Osteocyte (in vitro differentiated cells): ENCODE results near the gene SPATA31C1. TPM values are rescaled to one million over a fixed set of nuclear protein-coding genes. Genes with fewer than 3 reads are reported as not detected.

Source experiments
- DNase-seq: peaks from one replicate; pipeline ENCODE4 v3.0.0; 2021; ENCODE audit warnings: mixed read lengths; ENCODE audit not compliant: unreplicated experiment; ENCODE audit errors: extremely low spot score
- H3K27ac Mint-ChIP-seq: one replicate; pipeline ENCODE4 v1.8.0; 2021; ENCODE audit warnings: mild to moderate bottlenecking, mixed read lengths; ENCODE audit not compliant: unreplicated experiment
- H3K27me3 Mint-ChIP-seq: one replicate; pipeline ENCODE4 v1.8.0; 2021; ENCODE audit warnings: mixed read lengths; ENCODE audit not compliant: unreplicated experiment
- H3K36me3 Mint-ChIP-seq: one replicate; pipeline ENCODE4 v1.8.0; 2021; ENCODE audit warnings: mixed read lengths; ENCODE audit not compliant: unreplicated experiment
- H3K4me1 Mint-ChIP-seq: one replicate; pipeline ENCODE4 v1.8.0; 2021; ENCODE audit warnings: mixed read lengths; ENCODE audit not compliant: unreplicated experiment
- H3K4me3 Mint-ChIP-seq: one replicate; pipeline ENCODE4 v1.8.0; 2021; ENCODE audit warnings: mild to moderate bottlenecking, moderate library complexity, mixed read lengths; ENCODE audit not compliant: unreplicated experiment
- H3K9me3 Mint-ChIP-seq: one replicate; pipeline ENCODE4 v1.8.0; 2021; ENCODE audit warnings: mixed read lengths; ENCODE audit not compliant: unreplicated experiment
- total RNA-seq: library from RNA; stranded (reverse); gene quantifications from 2 replicates; pipeline ENCODE4 v1.2.1, GENCODE V29; 2021
- TF ChIP-seq, protein P1 (sequence below): fragments of 200-600 bp; sonication (generic); IDR thresholded peaks from 2 replicates; pipeline ENCODE4 v1.5.0; 2021; ENCODE audit warnings: antibody characterized with exemption, mild to moderate bottlenecking, moderate library complexity

Gene SPATA31C1
- total RNA-seq, 1 donor from 2014 or later: not detected

DNA sequence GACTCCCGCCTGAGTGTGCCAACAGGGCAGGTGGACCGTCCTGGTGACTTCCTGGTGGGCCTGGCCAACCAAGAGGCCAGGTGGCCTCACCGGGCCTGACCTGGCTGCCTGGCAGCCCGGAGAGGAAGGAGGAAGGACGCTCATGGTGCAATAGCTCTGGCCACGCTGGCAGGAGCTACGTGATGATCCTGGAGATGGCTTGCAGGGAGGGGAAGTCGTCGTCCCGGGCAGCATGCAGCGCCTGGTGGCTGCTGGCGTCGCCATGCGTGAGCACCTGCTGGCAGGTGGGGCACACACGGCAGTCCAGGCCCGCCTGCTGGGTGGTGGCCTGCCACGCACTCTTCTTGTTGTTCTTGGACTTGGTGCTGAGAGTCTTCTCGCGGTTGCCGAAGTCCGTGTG lies 26.3 kb downstream of the SPATA31C1 start:
- Mint-ChIP-seq H3K4me1 (no peaks in the 10 kb centered on the region), H3K9me3 (no peaks in the 10 kb centered on the region), H3K27ac (no peak overlapping the region), H3K4me3 (no peak overlapping the region), H3K27me3 (peaks cover 26% of the 10 kb centered on the region), H3K36me3 (no peaks in the 10 kb centered on the region)
- TF ChIP-seq, protein P1, sequence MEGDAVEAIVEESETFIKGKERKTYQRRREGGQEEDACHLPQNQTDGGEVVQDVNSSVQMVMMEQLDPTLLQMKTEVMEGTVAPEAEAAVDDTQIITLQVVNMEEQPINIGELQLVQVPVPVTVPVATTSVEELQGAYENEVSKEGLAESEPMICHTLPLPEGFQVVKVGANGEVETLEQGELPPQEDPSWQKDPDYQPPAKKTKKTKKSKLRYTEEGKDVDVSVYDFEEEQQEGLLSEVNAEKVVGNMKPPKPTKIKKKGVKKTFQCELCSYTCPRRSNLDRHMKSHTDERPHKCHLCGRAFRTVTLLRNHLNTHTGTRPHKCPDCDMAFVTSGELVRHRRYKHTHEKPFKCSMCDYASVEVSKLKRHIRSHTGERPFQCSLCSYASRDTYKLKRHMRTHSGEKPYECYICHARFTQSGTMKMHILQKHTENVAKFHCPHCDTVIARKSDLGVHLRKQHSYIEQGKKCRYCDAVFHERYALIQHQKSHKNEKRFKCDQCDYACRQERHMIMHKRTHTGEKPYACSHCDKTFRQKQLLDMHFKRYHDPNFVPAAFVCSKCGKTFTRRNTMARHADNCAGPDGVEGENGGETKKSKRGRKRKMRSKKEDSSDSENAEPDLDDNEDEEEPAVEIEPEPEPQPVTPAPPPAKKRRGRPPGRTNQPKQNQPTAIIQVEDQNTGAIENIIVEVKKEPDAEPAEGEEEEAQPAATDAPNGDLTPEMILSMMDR: no peak
- no peak for DNase-seq

DNA sequence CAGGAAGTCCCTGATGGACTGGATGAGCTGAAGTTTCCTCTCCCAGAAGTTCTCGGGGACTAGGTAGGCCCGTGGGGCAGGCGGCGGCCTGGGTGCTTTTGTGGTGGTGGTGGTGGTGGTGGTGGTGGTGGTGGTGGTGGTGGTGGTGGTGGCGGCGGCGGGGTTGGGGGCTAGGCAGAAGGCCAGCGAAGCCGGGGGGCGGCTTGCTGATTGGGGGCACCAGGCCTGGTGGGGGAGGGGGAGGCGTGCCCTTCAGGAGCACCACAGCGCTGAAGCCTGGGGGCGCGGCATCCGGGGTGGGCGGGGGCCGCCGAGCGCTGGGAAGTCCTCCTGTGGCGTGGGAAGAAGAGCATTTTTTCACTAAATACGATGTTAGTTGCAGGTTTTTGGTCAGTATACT lies 26.9 kb downstream of the SPATA31C1 start:
- Mint-ChIP-seq H3K27me3 (peaks cover 32% of the 10 kb centered on the region), H3K36me3 (no peaks in the 10 kb centered on the region), H3K4me1 (no peaks in the 10 kb centered on the region), H3K9me3 (no peaks in the 10 kb centered on the region), H3K4me3 (no peak overlapping the region), H3K27ac (no peak overlapping the region)
- no peak for DNase-seq
- TF ChIP-seq, protein P1: no peak

DNA sequence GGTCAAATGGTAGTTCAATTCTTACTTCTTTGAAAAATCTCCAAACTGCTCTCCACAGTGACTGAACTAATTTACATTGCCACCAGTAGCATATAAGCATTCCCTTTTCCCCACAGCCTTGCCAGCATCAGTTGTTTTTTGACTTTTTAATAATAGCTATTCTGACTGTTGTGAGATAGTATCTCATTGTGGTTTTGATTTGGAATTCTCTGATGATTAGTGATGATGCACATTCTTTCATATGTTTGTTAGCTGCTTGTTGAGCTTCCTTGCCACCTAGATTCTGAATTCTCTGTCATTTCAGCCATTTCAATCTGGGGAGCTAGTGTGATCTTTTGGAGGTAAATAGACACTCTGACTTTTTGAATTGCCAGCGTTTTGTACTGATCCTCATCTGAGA lies 32.5 kb downstream of the SPATA31C1 start:
- DNase-seq: no peak
- TF ChIP-seq, protein P1: no peak
- Mint-ChIP-seq H3K27ac (no peak overlapping the region), H3K9me3 (peaks cover 9% of the 10 kb centered on the region), H3K4me1 (no peaks in the 10 kb centered on the region), H3K36me3 (no peaks in the 10 kb centered on the region), H3K27me3 (peaks cover 49% of the 10 kb centered on the region), H3K4me3 (no peak overlapping the region)

DNA sequence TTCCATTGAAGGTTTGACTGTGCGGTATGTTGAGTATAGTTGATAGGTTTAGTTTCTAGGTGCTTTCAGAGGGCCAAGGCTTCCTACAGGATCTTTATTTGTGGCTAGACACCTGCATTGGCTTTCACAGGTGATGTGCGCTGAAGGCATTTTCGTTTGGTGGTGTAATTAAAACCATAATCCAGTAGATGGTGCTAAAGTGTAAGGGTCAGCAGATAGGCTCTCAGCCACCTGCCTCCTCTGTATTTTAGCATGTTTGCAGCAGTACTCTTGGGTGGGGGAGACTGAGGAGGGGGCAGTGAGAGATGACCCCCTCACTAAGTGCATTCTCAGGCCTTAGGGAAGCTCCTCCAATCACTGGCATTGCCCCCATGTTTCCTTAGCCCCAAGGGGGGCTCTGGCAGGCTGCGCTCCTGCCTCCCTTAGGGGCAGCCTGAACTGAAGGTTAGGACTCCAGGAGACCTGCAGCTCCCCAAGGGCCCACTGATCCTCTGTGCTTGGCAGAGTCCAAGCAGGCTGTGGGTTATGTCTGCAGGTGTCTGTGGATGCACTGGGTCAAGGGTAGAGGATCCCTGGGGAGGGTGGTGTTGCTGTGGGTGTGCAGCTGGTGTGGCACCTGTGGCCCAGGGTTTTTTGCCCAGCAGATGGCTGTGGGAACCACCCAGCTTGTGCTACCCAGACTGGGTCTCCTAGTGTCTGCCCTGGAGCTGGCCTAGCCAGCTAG lies 33.2 kb downstream of the SPATA31C1 start:
- Mint-ChIP-seq H3K27ac (no peak overlapping the region), H3K36me3 (no peaks in the 10 kb centered on the region), H3K4me3 (no peak overlapping the region), H3K27me3 (peaks cover 51% of the 10 kb centered on the region), H3K9me3 (peaks cover 9% of the 10 kb centered on the region), H3K4me1 (no peaks in the 10 kb centered on the region)
- DNase-seq: no peak
- TF ChIP-seq, protein P1: peak; percentile 59

DNA sequence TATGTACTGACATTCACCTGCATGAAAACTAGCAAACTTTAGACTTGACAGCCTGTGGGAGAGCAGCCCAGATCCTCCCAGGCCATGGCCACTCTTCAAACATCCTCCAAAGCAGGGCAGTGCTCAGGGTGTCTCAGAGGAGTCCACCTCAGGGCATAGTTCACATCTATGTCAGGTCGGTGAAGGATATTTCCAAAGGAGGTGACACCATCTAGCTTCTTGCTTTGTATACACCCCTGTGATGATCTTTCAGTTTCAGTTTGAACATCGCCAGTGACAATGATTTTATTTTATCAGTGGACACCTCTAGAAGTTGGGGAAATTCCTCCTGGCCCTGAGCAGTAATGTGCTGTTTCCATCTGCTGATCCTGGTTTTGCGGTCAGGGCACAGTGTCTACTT lies 36.5 kb downstream of the SPATA31C1 start:
- Mint-ChIP-seq H3K27me3 (peaks cover 38% of the 10 kb centered on the region), H3K36me3 (no peaks in the 10 kb centered on the region), H3K9me3 (peaks cover 10% of the 10 kb centered on the region), H3K4me3 (no peak overlapping the region), H3K27ac (no peak overlapping the region), H3K4me1 (no peaks in the 10 kb centered on the region)
- DNase-seq: no peak
- TF ChIP-seq, protein P1: no peak
